KOPT-K1 (cell line): ENCODE results near the gene PRRT1.
"Not testable (repeated sequence)": the region's sequence is repeated elsewhere in the genome, so short reads cannot be mapped to it uniquely, and the experiment has no call there.

Experiments
- H3K27ac ChIP-seq: fragments of 200-600 bp; sonication (generic); 2 replicates; pipeline ENCODE4 v1.5.1; 2016; ENCODE audit warnings: antibody characterized with exemption, mild to moderate bottlenecking, low read depth, low read length; ENCODE audit not compliant: poor library complexity, severe bottlenecking
- H3K36me3 ChIP-seq: fragments of 200-600 bp; sonication (generic); 2 replicates; pipeline ENCODE4 v1.5.1; 2017; ENCODE audit warnings: antibody characterized with exemption, mild to moderate bottlenecking, low read length, moderate library complexity; ENCODE audit not compliant: insufficient read depth
- H3K9me3 ChIP-seq: fragments of 200-600 bp; sonication (generic); 2 replicates; pipeline ENCODE4 v1.5.1; 2017; ENCODE audit warnings: antibody characterized with exemption, low read length, mild to moderate bottlenecking; ENCODE audit not compliant: insufficient read depth, poor library complexity, severe bottlenecking

Gene PRRT1

DNA sequence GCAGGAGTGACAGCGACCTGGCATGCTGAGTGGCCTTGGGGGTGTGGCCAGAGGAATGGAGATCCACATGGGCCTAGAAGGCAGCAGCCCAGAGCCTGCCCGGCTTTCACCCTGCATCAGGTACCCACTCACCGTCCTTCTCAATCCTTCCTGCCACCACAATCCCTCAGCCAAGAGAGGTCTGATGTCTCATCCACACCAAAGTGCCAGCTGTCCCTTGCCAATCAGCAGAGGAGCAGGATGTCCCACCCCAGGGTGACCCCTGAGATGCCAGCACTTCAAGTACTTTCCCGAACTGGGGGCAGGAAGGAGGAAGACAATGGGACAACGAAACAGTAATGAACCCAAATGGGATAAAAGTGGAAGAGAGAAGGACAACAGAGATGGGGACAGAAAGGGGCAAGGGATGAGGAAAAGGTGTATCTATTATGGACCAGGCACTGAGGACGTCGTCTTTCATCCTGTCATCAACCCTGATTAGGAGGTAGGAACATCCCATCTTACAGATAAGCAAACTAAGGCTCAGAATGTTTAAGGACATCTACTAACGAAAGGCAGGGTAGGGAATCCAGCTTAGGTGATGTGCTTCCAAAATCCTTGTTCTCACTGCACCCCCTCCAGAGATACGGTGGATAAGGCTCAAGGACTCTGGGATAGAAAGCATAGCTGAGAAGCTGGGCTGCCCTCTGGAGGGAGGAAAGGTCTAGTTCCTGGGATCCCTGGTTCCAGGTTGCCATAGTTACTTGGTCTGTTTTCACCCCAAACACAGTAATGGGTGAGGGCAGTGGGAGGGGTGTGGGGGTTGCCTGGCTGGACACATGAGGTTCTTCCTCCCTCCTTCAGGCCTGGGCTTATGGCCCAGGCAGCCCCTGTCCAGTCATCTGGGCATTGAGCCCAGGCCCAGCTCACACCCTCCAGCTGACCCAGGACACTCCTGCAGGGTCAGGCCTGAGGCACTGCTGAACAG, 38.1 kb downstream of the PRRT1 start:
- Histone ChIP-seq H3K36me3 (peaks cover 40% of the 10 kb centered on the region), H3K27ac (no peak overlapping the region), H3K9me3 (no peaks in the 10 kb centered on the region)

DNA sequence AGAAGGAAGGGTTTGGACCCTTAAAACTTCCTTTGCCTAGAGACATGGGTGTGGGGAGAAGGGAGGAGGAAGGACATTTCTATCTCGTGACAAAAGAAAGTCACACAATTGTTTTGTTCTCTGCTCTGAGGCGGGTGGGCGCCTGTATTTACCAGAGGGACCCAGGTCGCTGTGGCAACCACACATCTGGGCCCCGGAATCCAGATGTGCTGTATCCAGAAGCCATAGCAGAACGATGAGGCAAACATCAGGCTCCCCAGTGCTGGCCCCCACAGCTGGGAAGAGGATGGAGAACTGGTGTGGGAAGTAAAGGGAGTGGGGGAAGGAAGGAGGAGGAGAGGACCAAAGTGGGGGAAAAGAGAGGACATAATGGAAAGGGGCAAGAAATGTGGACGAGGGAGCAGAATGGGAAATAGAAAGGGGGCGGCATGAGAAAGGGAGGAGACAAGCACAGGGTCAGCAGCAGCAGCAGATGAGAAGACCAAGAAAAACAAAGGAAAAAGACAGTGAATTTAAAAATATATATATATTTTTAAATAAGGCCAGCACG, 39.2 kb downstream of the PRRT1 start:
- Histone ChIP-seq H3K36me3 (peaks cover 28% of the 10 kb centered on the region), H3K9me3 (no peaks in the 10 kb centered on the region), H3K27ac (no peak overlapping the region)

GRCh38 chr6:32111424-32112066, 40.2 kb downstream of the PRRT1 start:
- H3K36me3 ChIP-seq = peaks cover 19% of the 10 kb centered on the region

GRCh38 chr6:32110632-32111031, 41.1 kb downstream of the PRRT1 start:
- H3K36me3 ChIP-seq = peaks cover 9% of the 10 kb centered on the region
- no peak overlapping the region for H3K27ac ChIP-seq
- H3K9me3 ChIP-seq = no peaks in the 10 kb centered on the region

More at GRCh38 chr6:32111424-32112066, 40.2 kb downstream of the PRRT1 start:
- H3K9me3 ChIP-seq = no peaks in the 10 kb centered on the region
- H3K27ac ChIP-seq = no peak overlapping the region

- no peak overlapping the region for H3K27ac ChIP-seq
- no peaks in the 10 kb centered on the region for H3K9me3 ChIP-seq
- H3K36me3 ChIP-seq = peaks cover 2% of the 10 kb centered on the region; the same call in 1 of the 2 replicates
Observed at GRCh38 chr6:32109765-32110160, 42.0 kb downstream of the PRRT1 start.

GRCh38 chr6:32109114-32109764, 42.5 kb downstream of the PRRT1 start, which contains the start of gene TNXB:
Gene TNXB (minus strand): TSS chr6:32109338. CDS start chr6:32098198, 11,140 bp downstream.
- H3K9me3 ChIP-seq = no peaks in the 10 kb centered on the region
- H3K27ac ChIP-seq = no peak within 1 kb of the TSS
- H3K36me3 ChIP-seq = no peaks in the 10 kb centered on the region; the same call in 1 of the 2 replicates

DNA sequence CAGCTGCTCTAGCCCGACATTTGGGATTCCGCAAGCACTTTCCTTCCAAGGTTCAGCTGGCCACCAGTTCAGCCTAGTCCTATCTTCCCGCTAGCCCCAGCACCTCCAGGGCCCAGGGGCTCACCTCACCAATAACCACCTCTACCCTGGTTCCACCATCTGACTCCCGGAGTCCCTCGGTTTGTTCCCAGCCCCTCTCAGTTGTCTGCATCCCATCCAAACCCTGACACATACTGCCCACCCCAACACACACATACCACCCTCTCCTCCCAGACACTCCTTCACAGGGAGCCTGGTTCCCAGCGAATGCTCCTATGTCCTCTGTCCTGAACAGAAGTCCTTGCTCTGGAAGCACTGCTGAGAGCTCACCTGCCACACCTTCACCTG, 43.0 kb downstream of the PRRT1 start:
- Histone ChIP-seq H3K36me3 (no peaks in the 10 kb centered on the region; the same call in 1 of the 2 replicates), H3K27ac (no peak overlapping the region), H3K9me3 (no peaks in the 10 kb centered on the region)

DNA sequence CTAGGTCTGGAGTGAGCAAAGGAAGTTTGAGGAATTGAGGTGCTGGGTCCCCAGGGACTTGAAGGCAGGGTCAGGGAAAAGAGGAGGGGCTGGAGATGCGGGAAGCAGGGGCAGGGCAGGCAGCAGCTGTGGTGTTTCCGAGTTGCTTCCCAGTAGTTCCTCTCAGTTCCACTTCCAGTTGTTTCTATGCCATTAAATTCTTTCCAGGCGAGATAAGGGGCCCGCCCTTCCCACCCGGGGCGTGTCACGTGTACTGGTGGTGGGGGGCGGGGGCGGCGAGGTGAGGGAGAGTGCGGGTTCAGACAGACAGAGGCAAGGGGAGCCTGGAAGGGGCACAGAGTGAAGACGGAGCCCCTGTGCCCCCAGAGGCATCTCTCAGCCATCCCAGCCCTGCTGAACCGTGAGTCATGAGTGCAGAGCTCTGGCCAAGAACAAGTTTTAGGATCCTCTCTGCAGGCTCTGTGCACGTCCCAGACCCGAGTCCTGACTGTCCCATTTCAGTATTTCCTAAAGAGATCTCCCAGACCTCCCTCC, 43.6 kb downstream of the PRRT1 start:
- no peaks in the 10 kb centered on the region for H3K9me3 ChIP-seq
- H3K36me3 ChIP-seq = no peaks in the 10 kb centered on the region; the same call in 1 of the 2 replicates
- no peak overlapping the region for H3K27ac ChIP-seq

- no peaks in the 10 kb centered on the region; the same call in 1 of the 2 replicates for H3K36me3 ChIP-seq
- no peaks in the 10 kb centered on the region for H3K9me3 ChIP-seq
- H3K27ac ChIP-seq = no peak overlapping the region
Observed at GRCh38 chr6:32107406-32107805, 44.3 kb downstream of the PRRT1 start.

DNA sequence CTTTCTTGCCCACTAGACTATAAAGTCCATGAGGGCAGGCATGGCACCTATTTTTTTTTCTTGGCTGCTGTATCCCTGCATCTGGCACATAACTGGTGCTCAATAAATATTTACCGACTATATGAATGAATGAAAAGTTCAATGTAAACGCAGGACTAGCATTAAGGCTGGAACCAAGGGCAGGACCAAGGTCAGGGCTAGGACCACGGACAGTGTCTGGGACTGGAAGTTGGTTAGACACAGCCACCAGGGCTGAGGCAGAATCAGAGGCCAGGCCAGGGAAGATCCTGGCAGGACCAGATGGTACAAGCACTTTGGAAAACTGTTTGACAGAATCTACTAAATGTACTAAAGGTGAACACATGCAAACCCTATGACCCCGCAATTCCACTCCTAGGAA, 46.3 kb downstream of the PRRT1 start:
- Histone ChIP-seq H3K36me3 (no peaks in the 10 kb centered on the region), H3K9me3 (no peaks in the 10 kb centered on the region), H3K27ac (no peak overlapping the region)

GRCh38 chr6:32102255-32102654, 49.5 kb downstream of the PRRT1 start:
- H3K36me3 ChIP-seq = no peaks in the 10 kb centered on the region
- H3K9me3 ChIP-seq = no peaks in the 10 kb centered on the region
- H3K27ac ChIP-seq = no peak overlapping the region

DNA sequence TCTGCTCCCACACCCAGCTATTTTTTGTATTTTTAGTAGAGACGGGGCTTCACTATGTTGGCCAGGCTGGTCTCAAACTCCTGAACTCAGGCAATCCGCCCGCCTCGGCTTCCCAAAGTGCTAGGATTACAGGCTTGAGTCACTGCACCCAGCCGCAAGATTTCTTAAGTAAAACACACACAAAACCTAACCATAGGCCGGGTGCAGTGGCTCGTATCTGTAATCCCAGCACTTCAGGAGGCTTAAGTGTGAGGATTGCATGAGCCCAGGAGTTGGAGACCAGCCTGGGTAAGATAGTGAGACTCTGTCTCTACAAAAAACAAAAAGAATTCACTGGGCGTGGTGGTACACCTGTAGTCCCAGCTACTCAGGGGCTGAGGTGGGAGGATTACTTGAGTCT, 51.5 kb downstream of the PRRT1 start:
- H3K27ac ChIP-seq = not testable (repeated sequence)

More for the DNA sequence above, 51.5 kb downstream of the PRRT1 start:
- not testable (repeated sequence) for H3K36me3 ChIP-seq, H3K9me3 ChIP-seq
